ENCODE data around the gene ZNF311. TPM values are rescaled to one million over a fixed set of nuclear protein-coding genes. Genes with fewer than 3 reads are reported as not detected.

Gene ZNF311
- total and polyA plus RNA-seq, 9 of the 15 experiments (the other 6 are each of a cell fraction or from before 2014, with no cell fraction given) = 5.1 to 10.0 (median 7.5) TPM

- TF ChIP-seq SP1 (CRISPR knock-in tag; IDR thresholded peaks at IDR 0.05) (peak; percentile 58), NR2C1 (IDR thresholded peaks at IDR 0.05) (no peak), NR2C1 (tag; IDR thresholded peaks at IDR 0.05) (no peak), TGIF2 (CRISPR knock-in tag; IDR thresholded peaks at IDR 0.05) (no peak), CEBPG (CRISPR knock-in tag; IDR thresholded peaks at IDR 0.05) (peak; percentile 85), CEBPG (tag; conservative IDR thresholded peaks at IDR 0.05 in 1 of 2, IDR thresholded peaks at IDR 0.05 in 1 of 2) (peak; percentile 70 to 75), MCM7 (IDR thresholded peaks at IDR 0.05) (no peak), ZBTB1 (CRISPR knock-in tag; IDR thresholded peaks at IDR 0.05; ENCODE audit: borderline replicate concordance, low read depth) (no peak), CREB3L1 (IDR thresholded peaks at IDR 0.05; ENCODE audit: borderline replicate concordance, low read depth) (no peak), ARID1B (IDR thresholded peaks at IDR 0.05) (no peak), KLF13 (tag; IDR thresholded peaks at IDR 0.05; ENCODE audit: borderline replicate concordance, low read depth) (no peak), RBM22 (IDR thresholded peaks at IDR 0.05; ENCODE audit: low read depth, low read length, poor library complexity, severe bottlenecking) (no peak), ZNF263 (CRISPR knock-in tag; IDR thresholded peaks at IDR 0.05; ENCODE audit: borderline replicate concordance) (no peak), ZNF41 (CRISPR knock-in tag; conservative IDR thresholded peaks at IDR 0.05) (no peak), MCM2 (IDR thresholded peaks at IDR 0.05; ENCODE audit: low read depth) (no peak), NFIC (IDR thresholded peaks at IDR 0.05) (peak; percentile 62), ESRRB (CRISPR knock-in tag; IDR thresholded peaks at IDR 0.05; ENCODE audit: borderline replicate concordance) (no peak), ZNF740 (CRISPR knock-in tag; IDR thresholded peaks at IDR 0.05) (peak; percentile 85), ZNF740 (tag; IDR thresholded peaks at IDR 0.05) (peak in 1 of 2 experiments; percentile 83; a peak in 2 of 4 replicates), ARID3A (IDR thresholded peaks at IDR 0.05; ENCODE audit: borderline replicate concordance, low read depth, low read length) (no peak)
Observed at GRCh38 chr6:28988536-28989311, 16.4 kb downstream of the ZNF311 start (continued).
